Measurements from ENCODE around the gene CCDC148. TPM values are rescaled to one million over a fixed set of nuclear protein-coding genes. Genes with fewer than 3 reads are reported as not detected.

CCDC148 gene
- total and polyA plus RNA-seq, 2 experiments from 2014 or later, result 1.2 to 1.8 TPM

- TF ChIP-seq REST (IDR thresholded peaks at IDR 0.05; ENCODE audit: unreplicated experiment) (no peak), CTCF (conservative IDR thresholded peaks at IDR 0.05; ENCODE audit: low read depth in 2 of 2) (no peak), EZH2 (IDR thresholded peaks at IDR 0.05; ENCODE audit: low read depth, unreplicated experiment) (no peak), JUNB (IDR thresholded peaks at IDR 0.05; ENCODE audit: unreplicated experiment) (no peak), NANOG (IDR thresholded peaks at IDR 0.05; ENCODE audit: borderline replicate concordance) (no peak), ZNF331 (CRISPR knock-in tag; IDR thresholded peaks at IDR 0.05; ENCODE audit: low read depth) (no peak), EZH2phosphoT487 (IDR thresholded peaks at IDR 0.05; ENCODE audit: unreplicated experiment) (no peak)
Observed at GRCh38 chr2:158174495-158174894, 282.1 kb downstream of the CCDC148 start (continued).

- Histone ChIP-seq H3F3A (replicated peaks; ENCODE audit: low read depth) (no peaks in the 10 kb centered on the region), H3K27ac (ENCODE audit: low read depth) (no peak overlapping the region), H3K4me2 (no peak overlapping the region), H3K36me3 (ENCODE audit: insufficient read depth) (no peaks in the 10 kb centered on the region), H4K20me1 (replicated peaks; ENCODE audit: insufficient read depth) (no peaks in the 10 kb centered on the region), H3K9me2 (ENCODE audit: insufficient read depth) (no peaks in the 10 kb centered on the region), H3K79me2 (replicated peaks; ENCODE audit: insufficient read depth) (no peaks in the 10 kb centered on the region), H2AFZ (no peak overlapping the region), H3K27me3 (ENCODE audit: insufficient read depth) (no peaks in the 10 kb centered on the region), H3K4me3 (no peak overlapping the region), H3K4me1 (ENCODE audit: insufficient read depth) (0 out of 2 replicates have a peak, but pooled peaks cover 7% of the 10 kb centered on the region)
- peaks cover 3% of the 10 kb centered on the region for H3K4me1 Mint-ChIP-seq
- no peak for DNase-seq (ENCODE audit: low spot score)
- no peak overlapping the region for H3K27ac Mint-ChIP-seq
- ATAC-seq, result no peak
- no peaks in the 10 kb centered on the region for H3K27me3 Mint-ChIP-seq (ENCODE audit: insufficient read depth, low read depth, poor library complexity)
- H3K36me3 Mint-ChIP-seq (ENCODE audit: low read depth), result no peaks in the 10 kb centered on the region
- no peaks in the 10 kb centered on the region for H3K9me3 Mint-ChIP-seq
- H3K4me3 Mint-ChIP-seq, result no peak overlapping the region
- no peak for TF ChIP-seq CREB1 (CRISPR knock-in tag; IDR thresholded peaks at IDR 0.05; ENCODE audit: low read depth)
- no peak for TF ChIP-seq REST (IDR thresholded peaks at IDR 0.05; ENCODE audit: unreplicated experiment)
- no peak for TF ChIP-seq EZH2 (IDR thresholded peaks at IDR 0.05; ENCODE audit: low read depth, unreplicated experiment)
- no peak for TF ChIP-seq NANOG (IDR thresholded peaks at IDR 0.05; ENCODE audit: borderline replicate concordance)
- no peak for TF ChIP-seq STAT1 (IDR thresholded peaks at IDR 0.05; ENCODE audit: unreplicated experiment)
- TF ChIP-seq ZNF462 (CRISPR knock-in tag; IDR thresholded peaks at IDR 0.05), result no peak
Observed at GRCh38 chr2:158172719-158173118, 283.8 kb downstream of the CCDC148 start.

Data from GM23338 (cell line).